Ishikawa (cell line): Measurements from ENCODE around the gene FURIN.

Experiments used
- CREB1 ChIP-seq: IDR thresholded peaks from 2 replicates; pipeline ENCODE4 v1.6.1; 2012; ENCODE audit warnings: low read depth
- EGR1 ChIP-seq: IDR thresholded peaks from 2 replicates; pipeline ENCODE4 v1.6.1; 2012
- EP300 ChIP-seq: IDR thresholded peaks from 2 replicates; pipeline ENCODE4 v1.6.1; 2012; ENCODE audit warnings: borderline replicate concordance
- FOXM1 ChIP-seq: IDR thresholded peaks from 2 replicates; pipeline ENCODE4 v1.6.1; 2012; ENCODE audit warnings: low read depth, borderline replicate concordance
- RAD21 ChIP-seq: IDR thresholded peaks from 2 replicates; pipeline ENCODE4 v1.6.1; 2012; ENCODE audit warnings: low read depth
- REST ChIP-seq: IDR thresholded peaks from 2 replicates; pipeline ENCODE4 v1.6.1; 2012; ENCODE audit warnings: low read depth, mild to moderate bottlenecking
- TCF12 ChIP-seq: IDR thresholded peaks from 2 replicates; pipeline ENCODE4 v1.6.1; 2012; ENCODE audit warnings: low read depth
- TF ChIP-seq, protein P1 (sequence below): IDR thresholded peaks from 2 replicates; pipeline ENCODE4 v1.6.1; 2012
- TF ChIP-seq, protein P2 (sequence below): IDR thresholded peaks from 2 replicates; pipeline ENCODE4 v1.6.1; 2012

- TF ChIP-seq, protein P1, sequence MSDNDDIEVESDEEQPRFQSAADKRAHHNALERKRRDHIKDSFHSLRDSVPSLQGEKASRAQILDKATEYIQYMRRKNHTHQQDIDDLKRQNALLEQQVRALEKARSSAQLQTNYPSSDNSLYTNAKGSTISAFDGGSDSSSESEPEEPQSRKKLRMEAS, result no peak
- TF ChIP-seq FOXM1, result no peak
- TF ChIP-seq EP300, result no peak
- no peak for TF ChIP-seq TCF12
- TF ChIP-seq REST, result no peak
- TF ChIP-seq CREB1, result no peak
- TF ChIP-seq RAD21, result no peak
- no peak for TF ChIP-seq EGR1
- TF ChIP-seq, protein P2, sequence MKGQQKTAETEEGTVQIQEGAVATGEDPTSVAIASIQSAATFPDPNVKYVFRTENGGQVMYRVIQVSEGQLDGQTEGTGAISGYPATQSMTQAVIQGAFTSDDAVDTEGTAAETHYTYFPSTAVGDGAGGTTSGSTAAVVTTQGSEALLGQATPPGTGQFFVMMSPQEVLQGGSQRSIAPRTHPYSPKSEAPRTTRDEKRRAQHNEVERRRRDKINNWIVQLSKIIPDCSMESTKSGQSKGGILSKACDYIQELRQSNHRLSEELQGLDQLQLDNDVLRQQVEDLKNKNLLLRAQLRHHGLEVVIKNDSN, result no peak
These were observed 23.7 kb upstream of the FURIN start for GRCh38 chr15:90844696-90845095.
